Hepatocyte (in vitro differentiated cells): ENCODE measurements around the gene SVIL.

ENCODE experiments used
- EZH2 ChIP-seq: fragments of 200-600 bp; sonication (generic); IDR thresholded peaks from 2 replicates; pipeline ENCODE4 v1.6.1; 2016; ENCODE audit warnings: antibody characterized with exemption, mild to moderate bottlenecking, borderline replicate concordance
- EZH2phosphoT487 ChIP-seq: fragments of 200-600 bp; sonication (generic); IDR thresholded peaks from one replicate; pipeline ENCODE4 v1.6.1; 2018; ENCODE audit warnings: antibody characterized with exemption, mild to moderate bottlenecking, low read depth, moderate library complexity; ENCODE audit not compliant: unreplicated experiment, severe bottlenecking
- TF ChIP-seq, protein P1 (sequence below): fragments of 200-600 bp; sonication (generic); IDR thresholded peaks from 2 replicates; pipeline ENCODE4 v1.5.1; 2016; ENCODE audit warnings: antibody characterized with exemption, mild to moderate bottlenecking; ENCODE audit not compliant: poor library complexity

DNA sequence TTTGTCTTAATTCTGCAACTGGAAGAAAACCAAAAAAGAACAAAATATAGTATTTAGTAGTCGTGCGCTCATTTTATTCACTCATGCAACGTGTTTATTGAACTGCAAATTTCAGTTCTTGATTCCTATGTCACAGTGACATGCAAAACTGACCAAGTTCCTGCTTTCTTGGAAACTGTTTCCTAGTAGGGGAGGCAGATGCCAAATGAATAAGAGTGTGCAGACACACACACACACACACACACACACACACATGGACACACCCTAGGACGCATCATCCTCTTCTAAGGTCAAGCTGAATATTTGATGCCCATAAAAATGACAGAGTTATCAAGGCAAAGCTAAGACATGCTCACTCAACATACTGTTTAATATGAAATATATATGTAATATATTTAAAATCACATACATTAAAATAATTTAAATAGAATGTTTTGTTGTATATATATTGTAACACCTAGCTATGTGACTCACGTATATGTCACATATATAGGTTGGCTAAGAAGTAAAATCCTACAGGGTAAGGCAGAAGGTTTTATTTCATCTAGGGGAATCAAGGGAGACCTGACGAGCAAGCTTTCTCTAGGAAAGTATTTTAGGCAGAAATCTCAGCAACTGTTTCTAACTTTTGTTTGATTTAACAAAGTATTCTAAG, 79.6 kb downstream of the SVIL start:
- TF ChIP-seq, protein P1, sequence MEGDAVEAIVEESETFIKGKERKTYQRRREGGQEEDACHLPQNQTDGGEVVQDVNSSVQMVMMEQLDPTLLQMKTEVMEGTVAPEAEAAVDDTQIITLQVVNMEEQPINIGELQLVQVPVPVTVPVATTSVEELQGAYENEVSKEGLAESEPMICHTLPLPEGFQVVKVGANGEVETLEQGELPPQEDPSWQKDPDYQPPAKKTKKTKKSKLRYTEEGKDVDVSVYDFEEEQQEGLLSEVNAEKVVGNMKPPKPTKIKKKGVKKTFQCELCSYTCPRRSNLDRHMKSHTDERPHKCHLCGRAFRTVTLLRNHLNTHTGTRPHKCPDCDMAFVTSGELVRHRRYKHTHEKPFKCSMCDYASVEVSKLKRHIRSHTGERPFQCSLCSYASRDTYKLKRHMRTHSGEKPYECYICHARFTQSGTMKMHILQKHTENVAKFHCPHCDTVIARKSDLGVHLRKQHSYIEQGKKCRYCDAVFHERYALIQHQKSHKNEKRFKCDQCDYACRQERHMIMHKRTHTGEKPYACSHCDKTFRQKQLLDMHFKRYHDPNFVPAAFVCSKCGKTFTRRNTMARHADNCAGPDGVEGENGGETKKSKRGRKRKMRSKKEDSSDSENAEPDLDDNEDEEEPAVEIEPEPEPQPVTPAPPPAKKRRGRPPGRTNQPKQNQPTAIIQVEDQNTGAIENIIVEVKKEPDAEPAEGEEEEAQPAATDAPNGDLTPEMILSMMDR: no peak
- no peak for TF ChIP-seq EZH2
- TF ChIP-seq EZH2phosphoT487: no peak
